Tibial nerve (tissue), 3 donors: ENCODE measurements around the gene ZFAND3.

Experiments used
- CTCF ChIP-seq, 5 experiments: fragments of 200-600 bp in 3 of 5; fragments of 450-650 bp in 2 of 5; sonication (generic) in 3 of 5; IDR thresholded peaks; one replicate each; pipeline ENCODE4 v1.5.1; 2016 to 2019; ENCODE audit warnings: antibody characterized with exemption in 5 of 5, mild to moderate bottlenecking in 3 of 5, moderate library complexity in 2 of 5
- POLR2A ChIP-seq, 2 donors: fragments of 450-650 bp; IDR thresholded peaks; one replicate each; pipeline ENCODE4 v1.6.1; 2017; ENCODE audit warnings: antibody characterized with exemption in 2 of 2, mild to moderate bottlenecking in 2 of 2, moderate library complexity in 2 of 2

- TF ChIP-seq POLR2A (IDR thresholded peaks at IDR 0.05) (no peak), CTCF (IDR thresholded peaks at IDR 0.05) (no peak)
These were observed 165.8 kb downstream of the ZFAND3 start for GRCh38 chr6:37985355-37985754.
